ENCODE data around the gene RNF225.

RNF225 gene

DNA sequence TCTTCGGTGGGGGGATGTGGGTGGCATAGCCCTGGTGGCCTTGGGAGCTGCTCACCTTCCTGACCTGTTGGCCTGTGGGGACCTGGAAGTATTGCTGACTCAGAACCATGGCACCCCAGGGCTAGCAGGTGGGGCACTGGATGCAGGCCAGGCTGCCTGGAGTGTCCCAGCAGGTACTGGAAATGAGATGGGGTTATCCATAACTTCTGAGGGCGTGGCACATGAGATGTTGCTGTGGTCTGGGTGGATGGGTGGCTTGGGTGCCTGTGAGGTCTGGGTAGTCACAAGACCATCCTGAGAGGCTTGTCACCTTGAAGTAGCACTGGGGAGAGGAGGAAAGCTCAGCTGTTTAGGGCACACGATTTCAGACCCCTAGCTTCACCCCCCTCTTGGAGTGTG is 636 bp upstream of the RNF225 start:
- Histone ChIP-seq H3K4me1 (ENCODE audit: control insufficient read depth, insufficient read depth, low read length) (peaks cover 9% of the 10 kb centered on the region; the same call in 1 of the 2 replicates), H3K9ac (ENCODE audit: low read length) (no peak overlapping the region), H3K9me3 (ENCODE audit: control insufficient read depth, insufficient read depth, low read depth, low read length) (no peaks in the 10 kb centered on the region), H3K27ac (ENCODE audit: low read depth, low read length) (no peak overlapping the region), H3K27me3 (ENCODE audit: control insufficient read depth, insufficient read depth, low read length) (peaks cover 16% of the 10 kb centered on the region), H3K4me3 (ENCODE audit: low read depth, low read length) (no peak overlapping the region), H3K36me3 (ENCODE audit: control insufficient read depth, insufficient read depth, low read length) (peaks cover 48% of the 10 kb centered on the region)

DNA sequence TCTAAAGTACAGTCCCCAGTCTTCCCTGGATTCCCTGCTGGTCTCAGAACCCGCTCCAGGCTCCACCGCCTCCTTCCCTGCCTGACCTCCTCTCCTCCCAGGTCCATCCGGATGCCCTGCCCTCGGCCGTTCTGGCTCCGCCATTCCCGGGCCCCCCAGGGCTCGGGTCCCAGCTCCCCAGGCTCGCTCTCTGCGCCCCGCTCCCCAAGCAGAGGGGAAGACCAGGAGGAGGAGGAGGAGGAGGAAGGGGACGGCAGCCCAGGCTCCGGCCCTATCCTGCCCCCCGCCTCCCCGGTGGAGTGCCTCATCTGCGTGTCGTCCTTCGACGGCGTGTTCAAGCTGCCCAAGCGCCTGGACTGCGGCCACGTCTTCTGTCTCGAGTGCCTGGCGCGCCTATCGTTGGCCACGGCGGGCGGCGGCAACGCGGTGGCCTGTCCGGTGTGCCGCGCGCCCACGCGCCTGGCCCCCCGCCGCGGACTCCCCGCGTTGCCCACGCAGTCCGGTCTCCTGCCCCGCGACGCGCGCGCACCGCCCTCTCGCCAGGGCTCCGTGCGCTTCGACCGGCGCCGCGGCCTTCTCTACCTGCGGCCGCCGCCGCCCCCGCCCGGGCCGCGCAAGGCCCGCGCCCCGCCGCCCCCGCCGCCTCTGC is 647 bp downstream of the RNF225 start:
- H3K9ac ChIP-seq (ENCODE audit: low read length) = peak overlapping the region; percentile 56
- H3K4me3 ChIP-seq (ENCODE audit: low read depth, low read length) = peak overlapping the region; percentile 64
- H3K27ac ChIP-seq (ENCODE audit: low read depth, low read length) = no peak overlapping the region
- no peaks in the 10 kb centered on the region for H3K9me3 ChIP-seq (ENCODE audit: control insufficient read depth, insufficient read depth, low read depth, low read length)
- H3K27me3 ChIP-seq (ENCODE audit: control insufficient read depth, insufficient read depth, low read length) = peaks cover 20% of the 10 kb centered on the region
- peaks cover 36% of the 10 kb centered on the region for H3K36me3 ChIP-seq (ENCODE audit: control insufficient read depth, insufficient read depth, low read length)
- H3K4me1 ChIP-seq (ENCODE audit: control insufficient read depth, insufficient read depth, low read length) = peaks cover 17% of the 10 kb centered on the region

DNA sequence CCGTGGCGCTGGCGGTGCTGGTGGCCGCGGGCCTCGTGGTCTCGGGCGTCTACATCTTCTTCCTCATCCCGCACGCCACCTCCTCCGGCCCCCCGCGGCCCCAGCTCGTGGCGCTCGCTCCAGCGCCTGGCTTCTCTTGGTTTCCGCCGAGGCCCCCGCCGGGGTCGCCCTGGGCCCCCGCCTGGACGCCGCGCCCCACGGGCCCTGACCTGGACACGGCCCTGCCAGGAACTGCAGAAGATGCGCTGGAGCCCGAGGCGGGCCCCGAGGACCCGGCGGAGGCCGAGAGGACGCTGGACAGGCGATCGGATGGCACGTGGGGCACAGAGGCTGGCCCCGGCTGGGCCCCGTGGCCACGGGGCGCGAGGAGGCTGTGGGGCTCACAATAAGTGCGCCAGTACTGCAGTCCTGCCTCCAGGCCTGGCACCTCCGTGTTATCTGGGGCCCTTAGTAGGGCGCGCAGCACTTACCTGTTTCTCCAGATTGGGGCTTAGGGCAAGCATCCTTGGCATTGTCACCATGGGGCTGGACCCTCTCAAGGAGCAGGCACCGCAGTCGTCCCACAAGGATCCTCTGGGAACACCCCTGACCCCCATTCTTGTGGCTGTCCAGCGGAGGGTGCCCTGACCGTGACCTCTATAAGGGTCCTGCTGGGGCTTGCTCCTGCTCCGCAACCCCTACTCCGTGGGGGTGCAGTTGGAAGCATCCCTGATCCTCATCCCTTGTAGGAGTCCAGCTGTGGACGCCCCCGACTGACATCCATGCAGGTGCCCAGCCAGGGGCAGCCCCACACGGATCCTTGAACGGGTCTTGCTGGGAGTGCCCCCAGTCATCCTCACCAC is 1.5 kb downstream of the RNF225 start:
- Histone ChIP-seq H3K9ac (ENCODE audit: low read length) (no peak overlapping the region), H3K4me3 (ENCODE audit: low read depth, low read length) (peak overlapping the region; percentile 64; the same call in 1 of the 2 replicates)

DNA sequence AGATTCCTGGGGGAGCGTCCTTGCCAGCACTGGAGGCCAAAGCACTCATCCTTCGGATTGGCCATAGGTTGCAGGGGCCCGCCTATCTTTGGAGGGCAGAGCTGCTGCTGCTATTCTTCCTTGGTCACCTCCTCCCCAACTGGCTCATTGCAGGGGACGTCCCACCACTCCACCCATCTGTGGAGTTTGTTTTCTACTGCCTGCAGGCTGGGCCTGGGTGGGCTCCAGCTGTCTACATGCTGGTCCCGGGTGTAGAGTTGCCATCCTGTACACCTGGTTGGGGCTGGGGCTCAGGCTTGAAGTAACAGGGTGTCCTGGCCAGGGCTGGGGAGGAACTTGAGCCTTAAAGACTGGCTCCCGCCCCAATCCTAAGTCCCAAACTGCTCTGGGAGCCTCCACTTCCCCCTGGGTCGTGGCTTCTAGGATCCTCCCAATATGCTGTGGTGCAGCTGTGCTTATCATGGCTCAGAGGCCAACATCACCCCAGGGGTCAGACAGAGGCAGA is 2.1 kb downstream of the RNF225 start:
- Histone ChIP-seq H3K4me3 (ENCODE audit: low read depth, low read length) (no peak overlapping the region), H3K27me3 (ENCODE audit: control insufficient read depth, insufficient read depth, low read length) (peaks cover 20% of the 10 kb centered on the region), H3K36me3 (ENCODE audit: control insufficient read depth, insufficient read depth, low read length) (peaks cover 25% of the 10 kb centered on the region), H3K9ac (ENCODE audit: low read length) (no peak overlapping the region), H3K4me1 (ENCODE audit: control insufficient read depth, insufficient read depth, low read length) (peaks cover 17% of the 10 kb centered on the region), H3K27ac (ENCODE audit: low read depth, low read length) (no peak overlapping the region), H3K9me3 (ENCODE audit: control insufficient read depth, insufficient read depth, low read depth, low read length) (no peaks in the 10 kb centered on the region)

More for the DNA sequence above, 1.5 kb downstream of the RNF225 start:
- Histone ChIP-seq H3K9me3 (ENCODE audit: control insufficient read depth, insufficient read depth, low read depth, low read length) (no peaks in the 10 kb centered on the region), H3K27ac (ENCODE audit: low read depth, low read length) (no peak overlapping the region), H3K27me3 (ENCODE audit: control insufficient read depth, insufficient read depth, low read length) (peaks cover 20% of the 10 kb centered on the region), H3K36me3 (ENCODE audit: control insufficient read depth, insufficient read depth, low read length) (peaks cover 31% of the 10 kb centered on the region), H3K4me1 (ENCODE audit: control insufficient read depth, insufficient read depth, low read length) (peaks cover 17% of the 10 kb centered on the region)

DNA sequence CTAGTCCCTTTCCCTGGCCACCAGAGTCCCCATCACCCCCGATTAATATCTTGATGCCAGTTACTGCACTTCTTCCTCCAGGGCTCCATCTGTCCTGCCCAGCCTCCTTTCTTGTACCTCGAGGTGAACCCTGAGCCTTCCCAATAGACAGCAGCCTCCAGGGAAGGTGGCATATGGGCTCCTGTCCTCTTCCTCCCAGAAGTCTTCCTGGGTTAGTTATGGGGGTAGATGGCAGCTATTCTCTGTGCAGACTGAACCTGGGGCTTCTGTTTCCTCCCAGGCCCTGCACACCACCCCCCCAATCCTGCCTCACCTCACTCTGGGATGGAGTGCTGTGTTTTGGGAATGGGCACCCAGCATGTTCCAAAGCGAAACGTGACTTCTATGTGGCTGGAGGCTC is 2.6 kb downstream of the RNF225 start:
- Histone ChIP-seq H3K9ac (ENCODE audit: low read length) (no peak overlapping the region), H3K27ac (ENCODE audit: low read depth, low read length) (no peak overlapping the region), H3K9me3 (ENCODE audit: control insufficient read depth, insufficient read depth, low read depth, low read length) (no peaks in the 10 kb centered on the region), H3K4me1 (ENCODE audit: control insufficient read depth, insufficient read depth, low read length) (peaks cover 17% of the 10 kb centered on the region), H3K4me3 (ENCODE audit: low read depth, low read length) (no peak overlapping the region), H3K27me3 (ENCODE audit: control insufficient read depth, insufficient read depth, low read length) (peaks cover 20% of the 10 kb centered on the region), H3K36me3 (ENCODE audit: control insufficient read depth, insufficient read depth, low read length) (peaks cover 20% of the 10 kb centered on the region)

DNA sequence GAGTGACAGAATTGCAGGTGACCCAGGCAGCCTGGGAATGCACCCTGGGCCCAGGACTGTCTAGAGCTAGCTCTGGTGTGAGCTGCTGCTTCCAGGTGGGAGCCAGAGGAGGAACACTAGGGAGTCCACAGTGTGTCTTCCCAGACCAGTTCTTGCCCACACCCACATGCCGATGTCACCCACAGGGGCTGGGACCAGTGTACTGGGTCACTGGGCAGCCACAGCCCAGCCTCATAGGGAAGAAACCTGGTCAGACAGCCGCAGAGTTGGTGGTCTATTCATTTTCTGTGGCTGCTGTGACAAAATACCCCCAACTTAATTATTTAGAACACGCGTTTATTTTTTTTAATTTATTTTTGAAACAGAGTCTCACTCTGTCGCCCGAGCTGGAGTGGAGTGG is 3.1 kb downstream of the RNF225 start:
- Histone ChIP-seq H3K27me3 (ENCODE audit: control insufficient read depth, insufficient read depth, low read length) (peaks cover 20% of the 10 kb centered on the region), H3K4me3 (ENCODE audit: low read depth, low read length) (no peak overlapping the region), H3K36me3 (ENCODE audit: control insufficient read depth, insufficient read depth, low read length) (peaks cover 16% of the 10 kb centered on the region), H3K9me3 (ENCODE audit: control insufficient read depth, insufficient read depth, low read depth, low read length) (no peaks in the 10 kb centered on the region), H3K4me1 (ENCODE audit: control insufficient read depth, insufficient read depth, low read length) (peaks cover 17% of the 10 kb centered on the region), H3K27ac (ENCODE audit: low read depth, low read length) (no peak overlapping the region), H3K9ac (ENCODE audit: low read length) (no peak overlapping the region)

GRCh38 chr19:58399903-58400302 is 4.4 kb downstream of the RNF225 start:
- peaks cover 17% of the 10 kb centered on the region for H3K4me1 ChIP-seq (ENCODE audit: control insufficient read depth, insufficient read depth, low read length)
- no peaks in the 10 kb centered on the region for H3K9me3 ChIP-seq (ENCODE audit: control insufficient read depth, insufficient read depth, low read depth, low read length)
- H3K36me3 ChIP-seq (ENCODE audit: control insufficient read depth, insufficient read depth, low read length) = peaks cover 2% of the 10 kb centered on the region
- H3K27ac ChIP-seq (ENCODE audit: low read depth, low read length) = no peak overlapping the region
- H3K4me3 ChIP-seq (ENCODE audit: low read depth, low read length) = no peak overlapping the region
- no peak overlapping the region for H3K9ac ChIP-seq (ENCODE audit: low read length)
- H3K27me3 ChIP-seq (ENCODE audit: control insufficient read depth, insufficient read depth, low read length) = peaks cover 20% of the 10 kb centered on the region

DNA sequence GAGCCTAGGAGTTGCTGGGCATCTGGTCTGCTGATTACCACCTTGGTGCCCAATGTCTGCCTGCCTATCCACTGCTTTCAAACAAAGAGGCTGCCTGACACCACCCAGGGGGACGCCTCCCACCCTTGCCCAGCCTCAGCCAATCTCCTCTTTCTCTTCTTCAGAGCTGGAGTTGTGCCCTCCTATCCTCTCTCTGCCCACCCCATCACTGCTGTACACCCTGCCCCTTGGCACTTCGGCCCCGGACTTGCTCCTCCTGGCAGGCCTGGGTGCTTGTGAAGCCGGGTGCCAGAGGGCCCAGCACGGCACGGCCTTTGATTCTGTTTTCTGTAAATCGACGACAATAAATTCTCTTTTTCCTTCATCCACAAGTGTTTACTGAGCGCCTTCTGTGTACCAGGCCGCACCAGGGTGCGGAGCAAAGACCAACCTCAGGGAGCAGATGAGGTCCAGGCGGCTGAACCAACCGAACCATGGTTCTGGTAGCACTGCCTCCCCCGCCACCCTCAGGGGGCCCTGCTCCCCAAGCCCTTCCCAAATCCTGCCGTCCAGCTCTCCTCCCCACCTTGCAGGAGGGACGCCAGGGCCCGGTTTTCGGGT is 5.0 kb downstream of the RNF225 start:
- no peaks in the 10 kb centered on the region for H3K9me3 ChIP-seq (ENCODE audit: control insufficient read depth, insufficient read depth, low read depth, low read length)
- no peak overlapping the region for H3K27ac ChIP-seq (ENCODE audit: low read depth, low read length)
- H3K36me3 ChIP-seq (ENCODE audit: control insufficient read depth, insufficient read depth, low read length) = no peaks in the 10 kb centered on the region
- H3K4me1 ChIP-seq (ENCODE audit: control insufficient read depth, insufficient read depth, low read length) = peaks cover 17% of the 10 kb centered on the region
- peaks cover 20% of the 10 kb centered on the region for H3K27me3 ChIP-seq (ENCODE audit: control insufficient read depth, insufficient read depth, low read length)
- peak overlapping the region; percentile 62 for H3K4me3 ChIP-seq (ENCODE audit: low read depth, low read length)
- H3K9ac ChIP-seq (ENCODE audit: low read length) = no peak overlapping the region

DNA sequence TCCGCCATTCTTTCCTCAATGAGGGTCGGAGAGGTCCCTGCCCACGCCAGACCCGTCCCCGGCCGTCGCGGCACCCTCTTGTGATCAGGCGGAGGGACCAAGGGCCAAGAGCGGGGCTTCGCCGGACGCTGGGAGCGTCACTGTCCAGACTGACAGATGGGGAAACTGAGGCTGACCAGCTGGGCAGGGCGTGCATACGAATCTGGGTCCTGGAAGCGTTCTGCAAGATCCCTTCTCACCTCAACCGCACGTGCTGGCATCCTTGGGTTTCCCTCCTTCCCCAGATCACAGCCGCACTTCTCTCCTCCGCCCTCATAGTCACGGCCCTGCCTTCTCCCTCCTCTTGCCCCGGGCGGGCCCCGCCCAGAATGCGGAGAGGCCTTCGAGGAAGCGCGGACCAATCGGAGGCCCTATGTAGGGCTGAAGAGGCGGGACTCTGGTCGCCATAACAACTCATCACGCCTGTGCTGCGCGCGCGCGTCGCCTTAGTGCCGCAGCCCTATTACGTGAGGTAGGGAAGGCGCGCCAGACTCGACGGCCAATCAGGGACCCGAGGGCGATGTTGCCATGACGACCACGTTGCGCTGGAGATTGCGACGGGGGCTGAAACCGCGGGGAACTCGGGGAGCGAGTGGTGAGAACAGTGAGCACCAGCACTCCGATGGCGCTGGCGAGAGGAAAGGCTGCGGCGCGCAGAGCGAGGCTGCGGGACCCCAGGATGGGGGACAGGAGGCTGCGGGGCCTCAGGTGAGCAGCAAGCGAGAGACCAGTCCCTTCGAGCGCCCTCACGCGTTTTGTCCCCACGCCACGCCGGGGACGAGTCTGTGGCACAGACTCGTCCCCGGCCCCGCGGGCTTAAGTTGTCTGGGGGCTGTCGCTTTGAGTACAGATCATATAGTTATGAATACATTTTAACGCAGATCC is 5.7 kb downstream of the RNF225 start:
- peak overlapping the region; percentile 71 for H3K9ac ChIP-seq (ENCODE audit: low read length)
- no peak overlapping the region for H3K27ac ChIP-seq (ENCODE audit: low read depth, low read length)
- no peaks in the 10 kb centered on the region for H3K36me3 ChIP-seq (ENCODE audit: control insufficient read depth, insufficient read depth, low read length)
- peak overlapping the region; percentile 63 for H3K4me3 ChIP-seq (ENCODE audit: low read depth, low read length)
- H3K27me3 ChIP-seq (ENCODE audit: control insufficient read depth, insufficient read depth, low read length) = peaks cover 17% of the 10 kb centered on the region
- peaks cover 17% of the 10 kb centered on the region for H3K4me1 ChIP-seq (ENCODE audit: control insufficient read depth, insufficient read depth, low read length)
- H3K9me3 ChIP-seq (ENCODE audit: control insufficient read depth, insufficient read depth, low read depth, low read length) = no peaks in the 10 kb centered on the region

GRCh38 chr19:58401840-58402421 is 6.5 kb downstream of the RNF225 start:
- Histone ChIP-seq H3K9ac (ENCODE audit: low read length) (peak overlapping the region; percentile 71), H3K4me1 (ENCODE audit: control insufficient read depth, insufficient read depth, low read length) (peaks cover 16% of the 10 kb centered on the region), H3K4me3 (ENCODE audit: low read depth, low read length) (peak overlapping the region; percentile 63), H3K36me3 (ENCODE audit: control insufficient read depth, insufficient read depth, low read length) (no peaks in the 10 kb centered on the region), H3K27me3 (ENCODE audit: control insufficient read depth, insufficient read depth, low read length) (peaks cover 12% of the 10 kb centered on the region), H3K9me3 (ENCODE audit: control insufficient read depth, insufficient read depth, low read depth, low read length) (no peaks in the 10 kb centered on the region), H3K27ac (ENCODE audit: low read depth, low read length) (no peak overlapping the region)
